SK-N-SH (cell line): ENCODE results near the gene FMN1.

Experiments
- CHD2 ChIP-seq: fragments of 150-350 bp; IDR thresholded peaks from 2 replicates; pipeline ENCODE4 v1.6.1; 2018; ENCODE audit warnings: low read length; ENCODE audit not compliant: partially characterized antibody
- CTCF ChIP-seq: fragments of 200-600 bp; sonication (generic); IDR thresholded peaks from 2 replicates; pipeline ENCODE4 v1.6.1; 2017; ENCODE audit warnings: antibody characterized with exemption, mild to moderate bottlenecking, moderate library complexity
- EZH2phosphoT487 ChIP-seq: fragments of 200-600 bp; sonication (generic); IDR thresholded peaks from 2 replicates; pipeline ENCODE4 v1.6.1; 2017; ENCODE audit warnings: low read depth, mixed run types, mild to moderate bottlenecking, antibody characterized with exemption, moderate library complexity, borderline replicate concordance
- GATA2 ChIP-seq: sonication (generic); formaldehyde crosslinking; IDR thresholded peaks from 2 replicates; pipeline ENCODE4 v1.5.0; 2020; ENCODE audit warnings: mild to moderate bottlenecking, missing genetic modification reagents
- MXI1 ChIP-seq: IDR thresholded peaks from 2 replicates; pipeline ENCODE4 v1.6.1; 2012; ENCODE audit warnings: mild to moderate bottlenecking, low read depth, low read length, improper control_type of control experiment
- POLR2AphosphoS5 ChIP-seq: IDR thresholded peaks from 2 replicates; pipeline ENCODE4 v1.6.1; 2012; ENCODE audit warnings: low read depth, low read length
- RAD21 ChIP-seq: IDR thresholded peaks from 2 replicates; pipeline ENCODE4 v1.6.1; 2012; ENCODE audit warnings: mild to moderate bottlenecking, low read length
- REST ChIP-seq: IDR thresholded peaks from 2 replicates; pipeline ENCODE4 v1.6.1; 2012; ENCODE audit warnings: mild to moderate bottlenecking, low read depth, low read length, moderate library complexity
- RFX5 ChIP-seq: IDR thresholded peaks from 2 replicates; pipeline ENCODE4 v1.6.1; 2012; ENCODE audit warnings: mild to moderate bottlenecking, improper control_type of control experiment, low read length
- YY1 ChIP-seq: IDR thresholded peaks from 2 replicates; pipeline ENCODE4 v1.4.0; 2012; ENCODE audit warnings: low read depth, mild to moderate bottlenecking

DNA sequence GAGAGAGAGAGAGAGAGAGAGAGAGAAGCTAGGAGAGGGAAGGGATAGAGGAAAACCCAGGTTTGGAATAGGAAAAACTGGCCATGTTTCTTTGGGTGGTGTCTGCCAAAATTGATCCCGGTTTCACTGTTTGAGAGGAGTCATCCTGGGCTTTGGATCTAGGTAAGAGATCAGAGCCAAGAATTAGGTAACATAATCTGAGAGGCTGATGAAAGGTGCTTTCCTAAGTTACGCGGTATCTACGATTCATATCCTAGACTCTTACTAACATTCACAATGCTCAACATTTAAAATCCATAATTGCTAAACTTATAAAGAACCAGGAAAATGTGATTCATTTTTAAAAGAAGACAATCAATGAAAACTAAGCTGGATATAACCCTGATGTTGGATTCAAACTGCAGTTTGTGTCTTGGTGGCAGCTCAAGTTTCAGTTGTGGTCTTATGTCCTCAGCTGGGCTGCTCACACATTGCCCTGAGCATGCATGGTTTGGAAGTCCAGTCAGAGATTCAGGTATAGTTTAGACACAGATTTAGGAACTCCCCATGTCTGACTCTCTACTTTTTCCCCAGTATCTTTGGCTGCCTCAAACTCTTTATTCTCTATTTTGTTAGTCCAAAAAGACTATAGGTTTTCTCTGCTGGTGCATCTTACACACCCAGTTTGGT lies 42.5 kb upstream of the FMN1 start:
- TF ChIP-seq CTCF (no peak), CHD2 (no peak), POLR2AphosphoS5 (no peak), REST (no peak), EZH2phosphoT487 (no peak), RAD21 (no peak), RFX5 (no peak), MXI1 (no peak), GATA2 (CRISPR knock-in tag) (no peak), YY1 (no peak)
